T-helper 2 cell treated with Interferon-gamma antibody and Interleukin-4, amounts not matched to agents 5 μg/mL and 100 μg/mL, for 36 hours (primary cell): Measurements from ENCODE around the gene GMDS.

ENCODE experiments used
- DNase-seq: peaks from one replicate; pipeline ENCODE4 v3.0.0; 2021; ENCODE audit warnings: low spot score
- H3K27ac Mint-ChIP-seq: one replicate; pipeline ENCODE4 v1.8.0; 2021; ENCODE audit warnings: mild to moderate bottlenecking, mixed read lengths
- H3K27me3 Mint-ChIP-seq: one replicate; pipeline ENCODE4 v1.8.0; 2021; ENCODE audit warnings: low read depth, mixed read lengths
- H3K36me3 Mint-ChIP-seq: one replicate; pipeline ENCODE4 v1.8.0; 2021; ENCODE audit warnings: low read depth, mixed read lengths
- H3K4me1 Mint-ChIP-seq: one replicate; pipeline ENCODE4 v1.8.0; 2021; ENCODE audit warnings: low read depth, mixed read lengths
- H3K4me3 Mint-ChIP-seq: one replicate; pipeline ENCODE4 v1.8.0; 2022; ENCODE audit warnings: mild to moderate bottlenecking, moderate library complexity, mixed read lengths
- H3K9me3 Mint-ChIP-seq: one replicate; pipeline ENCODE4 v1.8.0; 2021; ENCODE audit warnings: mixed read lengths

GMDS gene

DNA sequence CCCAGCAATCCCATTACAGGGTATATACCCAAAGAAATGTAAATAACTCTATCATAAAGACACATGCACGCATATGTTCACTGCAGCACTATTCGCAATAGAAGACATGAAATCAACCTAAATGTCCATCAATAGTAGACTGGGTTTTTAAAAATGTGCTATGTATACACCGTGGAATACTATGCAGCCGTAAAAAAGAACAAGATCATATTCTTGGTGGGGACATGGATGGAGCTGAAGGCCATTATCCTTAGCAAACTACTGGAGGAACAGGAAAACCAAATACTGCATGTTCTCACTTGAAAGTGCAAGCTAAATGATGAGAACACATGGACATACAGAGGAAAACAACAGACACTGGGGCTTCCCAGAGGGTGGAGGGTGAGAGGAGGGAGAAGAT lies 201.2 kb downstream of the GMDS start:
- Mint-ChIP-seq H3K27me3 (peaks cover 11% of the 10 kb centered on the region), H3K4me3 (no peak overlapping the region), H3K9me3 (no peaks in the 10 kb centered on the region), H3K36me3 (no peaks in the 10 kb centered on the region), H3K4me1 (peaks cover 6% of the 10 kb centered on the region), H3K27ac (no peak overlapping the region)
- DNase-seq = no peak

DNA sequence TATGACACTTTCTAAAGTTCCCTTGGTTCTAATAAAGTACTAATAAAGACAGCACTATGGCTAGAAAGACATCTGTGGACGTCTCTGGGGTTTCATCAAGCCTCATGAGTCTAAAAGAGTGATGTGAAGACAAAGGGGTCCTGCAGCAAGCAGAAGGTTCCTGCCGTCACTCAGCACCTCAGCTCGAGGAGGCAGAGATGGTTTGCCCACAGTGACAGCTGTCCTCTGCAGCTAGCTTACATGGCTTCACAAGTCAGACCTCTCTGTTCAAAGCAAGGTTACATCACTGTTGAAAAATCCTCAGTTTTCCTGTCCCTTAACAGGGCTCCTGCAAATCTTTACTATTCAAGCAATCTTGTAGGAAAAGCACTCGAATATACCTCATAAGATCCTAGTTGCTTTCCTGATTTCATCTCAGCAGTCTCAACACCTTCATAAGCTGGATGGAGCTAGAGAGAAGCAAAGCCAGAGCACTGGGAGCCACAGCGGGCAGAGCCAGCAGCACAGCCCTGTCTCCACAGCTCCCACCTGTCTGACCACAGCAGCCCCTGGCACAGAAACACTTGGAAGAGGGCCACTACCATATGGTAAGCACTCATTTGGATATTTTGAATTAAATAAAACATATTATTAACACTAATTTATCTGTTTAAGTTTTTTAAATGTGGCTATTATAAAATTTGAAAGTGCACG lies 202.3 kb downstream of the GMDS start:
- H3K4me3 Mint-ChIP-seq = no peak overlapping the region

GRCh38 chr6:2038092-2038491 lies 207.3 kb downstream of the GMDS start:
- H3K4me1 Mint-ChIP-seq = peaks cover 34% of the 10 kb centered on the region
- DNase-seq = peak; percentile 35
- peak overlapping the region; percentile 48 for H3K27ac Mint-ChIP-seq
- peaks cover 24% of the 10 kb centered on the region for H3K27me3 Mint-ChIP-seq
- H3K9me3 Mint-ChIP-seq = no peaks in the 10 kb centered on the region
- peak overlapping the region; percentile 59 for H3K4me3 Mint-ChIP-seq
- peaks cover 5% of the 10 kb centered on the region for H3K36me3 Mint-ChIP-seq

More for the DNA sequence above, 202.3 kb downstream of the GMDS start:
- Mint-ChIP-seq H3K27me3 (peaks cover 11% of the 10 kb centered on the region), H3K4me1 (peaks cover 16% of the 10 kb centered on the region), H3K36me3 (peaks cover 2% of the 10 kb centered on the region), H3K9me3 (no peaks in the 10 kb centered on the region), H3K27ac (no peak overlapping the region)
- no peak for DNase-seq

DNA sequence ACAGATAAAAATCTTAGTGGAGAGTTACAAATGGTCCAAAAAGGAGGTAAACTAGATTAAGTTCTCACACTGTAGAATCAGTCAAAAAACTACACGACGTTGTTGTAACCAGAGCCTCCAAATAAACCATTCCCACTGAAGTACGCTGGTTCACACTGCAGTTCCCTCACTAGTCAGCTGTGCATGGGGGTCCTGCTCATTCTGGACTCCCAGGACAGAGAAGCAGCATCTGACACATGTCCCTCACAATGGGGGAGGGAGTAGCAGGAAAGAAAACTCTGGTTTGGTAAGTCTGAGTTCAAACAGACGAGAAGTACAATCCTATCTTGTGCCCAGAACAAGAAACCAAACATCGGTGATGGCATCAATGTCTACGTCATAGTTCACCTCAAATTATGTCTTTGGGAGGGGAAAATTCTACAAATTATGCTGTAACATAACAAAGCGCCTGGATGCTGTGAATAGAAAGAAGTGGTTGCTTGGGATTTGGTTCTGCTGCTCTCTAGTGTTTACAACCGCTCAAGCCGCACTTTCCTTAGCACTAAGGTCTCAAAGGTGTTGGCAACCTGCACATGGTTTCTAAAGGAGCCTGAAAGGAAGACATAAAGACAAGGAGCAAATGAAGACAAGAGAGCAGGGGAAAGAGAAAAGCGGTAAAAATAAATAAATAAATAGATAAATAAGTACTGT lies 208.0 kb downstream of the GMDS start:
- no peak overlapping the region for H3K27ac Mint-ChIP-seq
- peaks cover 34% of the 10 kb centered on the region for H3K4me1 Mint-ChIP-seq
- H3K27me3 Mint-ChIP-seq = peaks cover 24% of the 10 kb centered on the region
- DNase-seq = no peak
- peak overlapping the region; percentile 33 for H3K4me3 Mint-ChIP-seq
- H3K9me3 Mint-ChIP-seq = no peaks in the 10 kb centered on the region
- peaks cover 5% of the 10 kb centered on the region for H3K36me3 Mint-ChIP-seq

DNA sequence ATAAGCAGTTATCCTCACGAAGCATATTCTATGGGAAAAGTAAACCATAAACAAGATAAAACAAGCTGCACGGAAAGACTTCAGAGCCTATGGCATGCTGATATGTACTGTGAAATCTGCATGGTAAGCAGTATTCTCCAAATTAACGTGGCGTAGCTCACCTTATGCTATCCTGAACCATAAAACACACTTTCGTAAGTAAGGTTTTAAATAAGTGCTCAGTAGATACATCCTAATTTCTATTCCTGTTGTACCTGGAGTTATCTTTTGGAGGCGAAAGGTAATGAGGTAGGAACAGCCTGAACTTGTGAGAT lies 208.7 kb downstream of the GMDS start:
- no peak for DNase-seq
- Mint-ChIP-seq H3K9me3 (no peaks in the 10 kb centered on the region), H3K4me3 (no peak overlapping the region), H3K4me1 (peaks cover 34% of the 10 kb centered on the region), H3K27ac (no peak overlapping the region), H3K27me3 (peaks cover 24% of the 10 kb centered on the region), H3K36me3 (peaks cover 5% of the 10 kb centered on the region)

GRCh38 chr6:2035826-2036709 lies 209.3 kb downstream of the GMDS start:
- Mint-ChIP-seq H3K4me3 (no peak overlapping the region), H3K36me3 (peaks cover 5% of the 10 kb centered on the region), H3K27me3 (peaks cover 21% of the 10 kb centered on the region), H3K9me3 (no peaks in the 10 kb centered on the region), H3K4me1 (peaks cover 37% of the 10 kb centered on the region), H3K27ac (no peak overlapping the region)
- DNase-seq = no peak

GRCh38 chr6:2035046-2035445 lies 210.4 kb downstream of the GMDS start:
- no peak for DNase-seq
- no peak overlapping the region for H3K4me3 Mint-ChIP-seq
- no peak overlapping the region for H3K27ac Mint-ChIP-seq
- H3K4me1 Mint-ChIP-seq = peaks cover 32% of the 10 kb centered on the region
- H3K36me3 Mint-ChIP-seq = peaks cover 5% of the 10 kb centered on the region
- H3K9me3 Mint-ChIP-seq = no peaks in the 10 kb centered on the region
- peaks cover 14% of the 10 kb centered on the region for H3K27me3 Mint-ChIP-seq

GRCh38 chr6:2034256-2034655 lies 211.1 kb downstream of the GMDS start:
- H3K4me1 Mint-ChIP-seq = peaks cover 32% of the 10 kb centered on the region
- no peak overlapping the region for H3K27ac Mint-ChIP-seq
- H3K27me3 Mint-ChIP-seq = peaks cover 13% of the 10 kb centered on the region
- H3K36me3 Mint-ChIP-seq = peaks cover 5% of the 10 kb centered on the region
- H3K9me3 Mint-ChIP-seq = no peaks in the 10 kb centered on the region
- no peak for DNase-seq
- no peak overlapping the region for H3K4me3 Mint-ChIP-seq

GRCh38 chr6:2033544-2033943 lies 211.9 kb downstream of the GMDS start:
- Mint-ChIP-seq H3K4me1 (peaks cover 31% of the 10 kb centered on the region), H3K4me3 (no peak overlapping the region), H3K36me3 (peaks cover 4% of the 10 kb centered on the region), H3K27me3 (peaks cover 14% of the 10 kb centered on the region), H3K27ac (no peak overlapping the region), H3K9me3 (no peaks in the 10 kb centered on the region)
- DNase-seq = no peak

DNA sequence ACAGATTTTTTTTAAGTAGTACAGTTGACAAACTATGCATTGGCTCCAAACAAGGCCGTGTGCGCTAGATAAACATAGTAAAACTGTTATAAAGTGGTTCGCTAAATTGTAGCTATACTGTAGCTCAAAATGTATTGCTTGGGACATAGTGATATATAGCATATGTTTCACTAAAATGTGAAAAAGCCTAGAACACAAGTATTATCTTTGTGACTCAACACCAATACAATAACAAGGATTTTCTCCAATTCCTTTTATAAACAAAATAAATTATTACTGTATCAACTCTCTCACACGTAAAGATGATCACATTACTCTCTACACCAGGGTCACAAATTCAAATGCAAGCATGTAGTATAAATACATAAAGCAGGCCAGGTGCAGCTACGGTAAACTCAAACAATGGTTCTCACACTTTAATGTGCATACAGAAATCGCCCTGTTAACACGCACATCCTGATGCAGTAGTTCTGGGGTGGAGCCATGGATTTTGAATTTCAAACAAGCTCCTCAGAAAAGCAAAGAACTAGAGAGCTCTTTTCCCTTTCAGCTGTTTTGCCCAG lies 214.6 kb downstream of the GMDS start:
- H3K27ac Mint-ChIP-seq = no peak overlapping the region
- H3K36me3 Mint-ChIP-seq = peaks cover 4% of the 10 kb centered on the region
- peaks cover 7% of the 10 kb centered on the region for H3K27me3 Mint-ChIP-seq
- no peaks in the 10 kb centered on the region for H3K9me3 Mint-ChIP-seq
- no peak for DNase-seq
- no peak overlapping the region for H3K4me3 Mint-ChIP-seq
- H3K4me1 Mint-ChIP-seq = peaks cover 17% of the 10 kb centered on the region

GRCh38 chr6:2029952-2030351 lies 215.5 kb downstream of the GMDS start:
- H3K36me3 Mint-ChIP-seq = no peaks in the 10 kb centered on the region

GRCh38 chr6:2029130-2029794 lies 216.1 kb downstream of the GMDS start:
- Mint-ChIP-seq H3K27me3 (peaks cover 5% of the 10 kb centered on the region), H3K27ac (no peak overlapping the region), H3K4me3 (no peak overlapping the region), H3K9me3 (no peaks in the 10 kb centered on the region), H3K4me1 (peaks cover 14% of the 10 kb centered on the region), H3K36me3 (no peaks in the 10 kb centered on the region)
- DNase-seq = no peak

More at GRCh38 chr6:2029952-2030351, 215.5 kb downstream of the GMDS start:
- Mint-ChIP-seq H3K27ac (no peak overlapping the region), H3K4me3 (no peak overlapping the region), H3K9me3 (no peaks in the 10 kb centered on the region), H3K27me3 (peaks cover 5% of the 10 kb centered on the region), H3K4me1 (peaks cover 14% of the 10 kb centered on the region)
- no peak for DNase-seq

DNA sequence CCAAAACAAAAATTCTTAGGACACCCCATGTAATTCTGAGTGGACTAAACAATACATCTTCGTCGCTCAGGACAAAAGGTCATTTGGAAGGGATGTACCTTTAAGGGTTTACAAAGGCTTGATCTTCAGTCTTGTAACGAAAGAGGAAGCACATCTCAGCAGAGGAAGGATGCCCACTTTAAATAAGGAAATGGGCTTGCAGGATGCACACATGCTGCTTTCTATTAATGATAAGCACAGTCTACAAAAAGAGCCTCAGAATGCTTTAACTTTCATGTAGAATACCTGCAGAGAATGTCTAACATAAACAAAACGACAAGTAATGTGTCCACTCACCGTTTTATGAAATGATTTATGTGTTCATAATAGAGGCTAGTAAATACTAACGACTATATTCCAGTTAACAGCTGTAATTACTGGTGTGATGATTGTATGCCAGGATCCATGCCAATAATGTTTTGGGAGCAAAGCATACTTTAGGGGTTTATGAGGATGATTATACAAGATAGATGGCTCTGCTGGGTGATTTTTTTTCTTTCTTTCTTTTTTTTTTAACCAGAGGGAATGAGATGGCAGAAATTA lies 216.9 kb downstream of the GMDS start:
- no peak overlapping the region for H3K27ac Mint-ChIP-seq
- H3K27me3 Mint-ChIP-seq = peaks cover 6% of the 10 kb centered on the region
- peaks cover 12% of the 10 kb centered on the region for H3K4me1 Mint-ChIP-seq
- no peak for DNase-seq
- no peak overlapping the region for H3K4me3 Mint-ChIP-seq
- no peaks in the 10 kb centered on the region for H3K9me3 Mint-ChIP-seq
- H3K36me3 Mint-ChIP-seq = no peaks in the 10 kb centered on the region
